Keratinocyte (primary cell): Measurements from ENCODE around the gene MAU2. TPM values are rescaled to one million over a fixed set of nuclear protein-coding genes. Genes with fewer than 3 reads are reported as not detected.
A peak's percentile ranks its signal among the peaks of the same experiment; 100 is the strongest.

Source experiments
- DNase-seq: peaks from one replicate; pipeline ENCODE4 v3.0.0-alpha.2; 2011; ENCODE audit warnings: low read depth, missing footprints, low spot score
- FAIRE-seq: peaks from 2 replicates; lab custom pipeline; 2011; peaks lifted over from hg19 to GRCh38; lab: Jason Lieb, UNC
- H2AFZ ChIP-seq: 2 replicates; pipeline ENCODE4 v1.6.0; 2012; ENCODE audit warnings: low read length, control low read depth, inconsistent platforms; ENCODE audit not compliant: control insufficient read depth
- H3K27ac ChIP-seq: 2 replicates; pipeline ENCODE4 v1.5.1; 2011; ENCODE audit warnings: low read length; ENCODE audit not compliant: control insufficient read depth, insufficient read depth
- H3K27me3 ChIP-seq: 3 replicates; pipeline ENCODE4 v1.6.0; 2011; ENCODE audit warnings: low read length; ENCODE audit not compliant: control insufficient read depth, insufficient read depth; ENCODE audit errors: extremely low read depth
- H3K36me3 ChIP-seq, 2 experiments: 2 replicates in 1 of 2; 3 replicates in 1 of 2; pipeline ENCODE4 v1.5.1; 2011; ENCODE audit warnings: low read length in 2 of 2, mild to moderate bottlenecking in 1 of 2; ENCODE audit not compliant: control insufficient read depth in 2 of 2, insufficient read depth in 2 of 2; ENCODE audit errors: extremely low read depth in 1 of 2
- H3K4me1 ChIP-seq: 3 replicates; pipeline ENCODE4 v1.5.1; 2011; ENCODE audit warnings: low read length; ENCODE audit not compliant: control insufficient read depth, insufficient read depth; ENCODE audit errors: extremely low read depth
- H3K4me2 ChIP-seq: 3 replicates; pipeline ENCODE4 v1.6.0; 2011; ENCODE audit warnings: low read depth, low read length; ENCODE audit not compliant: control insufficient read depth, insufficient read depth; ENCODE audit errors: extremely low read depth
- H3K4me3 ChIP-seq, 3 experiments: fragments of 200-600 bp in 1 of 3; sonication (generic) in 1 of 3; 2 replicates in 2 of 3; 3 replicates in 1 of 3; pipeline ENCODE4 v1.5.1; 2011 to 2016; ENCODE audit warnings: low read length in 3 of 3, mild to moderate bottlenecking in 3 of 3, control low read depth in 2 of 3, inconsistent platforms in 1 of 3, low read depth in 1 of 3, mixed read lengths in 1 of 3, mixed run types in 1 of 3, moderate library complexity in 1 of 3; ENCODE audit not compliant: control insufficient read depth in 2 of 3, insufficient read depth in 2 of 3; ENCODE audit errors: extremely low read depth in 1 of 3
- H3K79me2 ChIP-seq: 2 replicates; pipeline ENCODE4 v1.6.0; 2012; ENCODE audit warnings: low read length; ENCODE audit not compliant: control insufficient read depth, insufficient read depth
- H3K9ac ChIP-seq: 3 replicates; pipeline ENCODE4 v1.6.0; 2011; ENCODE audit warnings: low read length; ENCODE audit not compliant: control insufficient read depth, insufficient read depth; ENCODE audit errors: extremely low read depth
- H3K9me1 ChIP-seq: 3 replicates; pipeline ENCODE4 v1.6.0; 2011; ENCODE audit warnings: low read length; ENCODE audit not compliant: control insufficient read depth, insufficient read depth; ENCODE audit errors: extremely low read depth
- H3K9me3 ChIP-seq: 2 replicates; pipeline ENCODE4 v1.5.1; 2012; ENCODE audit warnings: low read depth, low read length; ENCODE audit not compliant: control insufficient read depth
- H4K20me1 ChIP-seq: 3 replicates; pipeline ENCODE4 v1.6.0; 2011; ENCODE audit warnings: low read length; ENCODE audit not compliant: control insufficient read depth, insufficient read depth; ENCODE audit errors: extremely low read depth
- CTCF ChIP-seq, 3 experiments: IDR thresholded peaks in 1 of 3; conservative IDR thresholded peaks in 1 of 3; optimal IDR thresholded peaks in 1 of 3; 2 replicates in 2 of 3; 3 replicates in 1 of 3; pipeline versions ENCODE3 to v1.5.1; 2011; ENCODE audit warnings: low read length in 3 of 3, mild to moderate bottlenecking in 3 of 3, moderate library complexity in 2 of 3, control low read depth in 1 of 3, inconsistent platforms in 1 of 3; ENCODE audit not compliant: insufficient read depth in 2 of 3; ENCODE audit errors: extremely low read depth in 1 of 3
- EZH2 ChIP-seq: IDR thresholded peaks from one replicate; pipeline ENCODE4 v1.6.1; 2012; ENCODE audit warnings: inconsistent platforms, mild to moderate bottlenecking, low read length, moderate library complexity
- dilution Hi-C: fragments of 300-500 bp; cut with MboI; formaldehyde crosslinking; loops from one replicate; pipeline ENCODE4 v1.7.0; 2020; ENCODE audit warnings: low sequenced_read_pairs; ENCODE audit not compliant: extremely low pct_ligation_motif_present
- polyA plus RNA-seq, 5 experiments: library from polyadenylated mRNA; depleted of rRNA in 3 of 5; stranded (reverse) in 3 of 5; stranded (forward) in 1 of 5; unstranded in 1 of 5; fragments of >200 nt; gene quantifications; 1 replicate in 1 of 5; 2 replicates in 3 of 5; 3 replicates in 1 of 5; pipeline versions ENCODE4 v1.2.1 to v1.2.3, GENCODE V29; 2011 to 2012; ENCODE audit warnings: missing spikeins in 2 of 5, low read depth in 1 of 5, low replicate concordance in 1 of 5

Gene MAU2
- polyA plus RNA-seq, 1 donor (not counting 4 experiments of a cell fraction or from before 2014, with no cell fraction given) = 10.3 TPM

- no peak for DNase-seq
- Histone ChIP-seq H3K36me3 (peaks cover 26 to 33% of the 10 kb centered on the region in 2 experiments), H3K9me3 (no peaks in the 10 kb centered on the region), H3K27me3 (no peaks in the 10 kb centered on the region), H3K4me1 (peaks cover 39% of the 10 kb centered on the region), H3K9ac (no peak overlapping the region), H3K79me2 (peaks cover 15% of the 10 kb centered on the region), H3K27ac (no peak overlapping the region), H3K4me3 (peak overlapping the region in 1 of 3 experiments; percentile 49), H2AFZ (no peak overlapping the region), H3K9me1 (peaks cover 7% of the 10 kb centered on the region), H4K20me1 (peaks cover 5% of the 10 kb centered on the region), H3K4me2 (peak overlapping the region; percentile 92)
- TF ChIP-seq CTCF (optimal IDR thresholded peaks at IDR 0.05 in 1 of 3, IDR thresholded peaks at IDR 0.05 in 1 of 3, conservative IDR thresholded peaks at IDR 0.05 in 1 of 3; ENCODE audit: extremely low read depth in 1 of 3, insufficient read depth in 2 of 3, low read length in 3 of 3) (no peak), EZH2 (no peak)
- no peak for FAIRE-seq
- dilution Hi-C loops = no loop called here
These were observed 14.3 kb downstream of the MAU2 start for GRCh38 chr19:19334989-19335344.

GRCh38 chr19:19335408-19336158 lies 15.0 kb downstream of the MAU2 start:
- dilution Hi-C loops = no loop called here
- DNase-seq (no peak), FAIRE-seq (peak; percentile 82)

More at GRCh38 chr19:19335408-19336158, 15.0 kb downstream of the MAU2 start:
- peaks cover 15% of the 10 kb centered on the region for H3K79me2 ChIP-seq
- peak overlapping the region in 2 of 3 experiments; percentile 49 to 52 for H3K4me3 ChIP-seq
- H3K36me3 ChIP-seq = peaks cover 26 to 33% of the 10 kb centered on the region in 2 experiments
- no peaks in the 10 kb centered on the region for H3K27me3 ChIP-seq
- H2AFZ ChIP-seq = no peak overlapping the region
- H3K27ac ChIP-seq = peak overlapping the region; percentile 42
- H3K4me2 ChIP-seq = peak overlapping the region; percentile 92
- peaks cover 7% of the 10 kb centered on the region for H3K9me1 ChIP-seq
- peaks cover 5% of the 10 kb centered on the region for H4K20me1 ChIP-seq
- no peaks in the 10 kb centered on the region for H3K9me3 ChIP-seq
- no peak for TF ChIP-seq EZH2
- no peak for TF ChIP-seq CTCF (optimal IDR thresholded peaks at IDR 0.05 in 1 of 3, IDR thresholded peaks at IDR 0.05 in 1 of 3, conservative IDR thresholded peaks at IDR 0.05 in 1 of 3; ENCODE audit: extremely low read depth in 1 of 3, insufficient read depth in 2 of 3, low read length in 3 of 3)
- H3K4me1 ChIP-seq = peaks cover 39% of the 10 kb centered on the region
- H3K9ac ChIP-seq = peak overlapping the region; percentile 41
